Smooth muscle cell (in vitro differentiated cells): Measurements from ENCODE around the gene METTL5. TPM values are rescaled to one million over a fixed set of nuclear protein-coding genes. Genes with fewer than 3 reads are reported as not detected.
"Not testable (repeated sequence)": the region's sequence is repeated elsewhere in the genome, so short reads cannot be mapped to it uniquely, and the experiment has no call there.

ENCODE experiments used
- DNase-seq: peaks from one replicate; lab custom pipeline; 2025; ENCODE audit not compliant: unreplicated experiment; lab: John Stamatoyannopoulos, UW
- H2AFZ ChIP-seq: fragments of 200-600 bp; sonication (generic); 2 replicates; pipeline ENCODE4 v1.6.0; 2016; ENCODE audit warnings: antibody characterized with exemption, low read depth, mild to moderate bottlenecking
- H3F3A ChIP-seq: fragments of 200-600 bp; sonication (generic); 2 replicates; pipeline ENCODE4 v1.6.0; 2017; ENCODE audit warnings: antibody characterized with exemption, low read depth
- H3K27ac ChIP-seq: fragments of 200-600 bp; sonication (generic); 2 replicates; pipeline ENCODE4 v1.5.1; 2016; ENCODE audit warnings: low read depth, mild to moderate bottlenecking
- H3K27me3 ChIP-seq: fragments of 200-600 bp; sonication (generic); 2 replicates; pipeline ENCODE4 v1.6.1; 2016; ENCODE audit warnings: low read depth, mild to moderate bottlenecking
- H3K36me3 ChIP-seq: fragments of 200-600 bp; sonication (generic); 2 replicates; pipeline ENCODE4 v1.5.1; 2016; ENCODE audit warnings: low read depth
- H3K4me1 ChIP-seq: fragments of 200-600 bp; sonication (generic); 2 replicates; pipeline ENCODE4 v1.5.1; 2016; ENCODE audit warnings: low read depth
- H3K4me2 ChIP-seq: fragments of 200-600 bp; sonication (generic); 2 replicates; pipeline ENCODE4 v1.6.0; 2016; ENCODE audit warnings: mild to moderate bottlenecking
- H3K4me3 ChIP-seq: fragments of 200-600 bp; sonication (generic); 2 replicates; pipeline ENCODE4 v1.5.1; 2016; ENCODE audit warnings: mild to moderate bottlenecking
- H3K79me2 ChIP-seq: fragments of 200-600 bp; sonication (generic); 2 replicates; pipeline ENCODE4 v1.6.0; 2016; ENCODE audit warnings: low read depth, mild to moderate bottlenecking
- H3K9ac ChIP-seq: fragments of 200-600 bp; sonication (generic); 2 replicates; pipeline ENCODE4 v1.6.0; 2016; ENCODE audit warnings: low read depth
- H3K9me3 ChIP-seq: fragments of 200-600 bp; sonication (generic); replicated peaks from 2 replicates; pipeline ENCODE4 v1.5.1; 2016; ENCODE audit warnings: low read depth
- H4K20me1 ChIP-seq: fragments of 200-600 bp; sonication (generic); 2 replicates; pipeline ENCODE4 v1.6.0; 2016; ENCODE audit warnings: low read depth
- WGBS: methylation state at CpG from one replicate; pipeline ENCODE4 v1.1.7; 2016; ENCODE audit warnings: low lambda C conversion rate; 5-methylcytosine and 5-hydroxymethylcytosine counted together
- polyA plus RNA-seq: library from polyadenylated mRNA; unstranded; fragments of >200 nt; fragmentation: Nextera tagmentation; extraction: Ambion mirVana; gene quantifications from 2 replicates; pipeline ENCODE4 v1.2.1, GENCODE V29; 2016
- total RNA-seq: library from RNA; depleted of rRNA; stranded (reverse); fragments of >200 nt; gene quantifications from 2 replicates; pipeline ENCODE4 v1.2.3, GENCODE V29; 2014
- TF ChIP-seq, protein P1 (sequence below): fragments of 200-600 bp; sonication (generic); IDR thresholded peaks from 2 replicates; pipeline ENCODE4 v1.5.1; 2017; ENCODE audit warnings: borderline replicate concordance, mild to moderate bottlenecking, antibody characterized with exemption; ENCODE audit not compliant: insufficient read depth, poor library complexity, severe bottlenecking

The METTL5 gene
- total and polyA plus RNA-seq, 2 experiments from 2014 or later = 72.5 to 79.8 TPM

DNA sequence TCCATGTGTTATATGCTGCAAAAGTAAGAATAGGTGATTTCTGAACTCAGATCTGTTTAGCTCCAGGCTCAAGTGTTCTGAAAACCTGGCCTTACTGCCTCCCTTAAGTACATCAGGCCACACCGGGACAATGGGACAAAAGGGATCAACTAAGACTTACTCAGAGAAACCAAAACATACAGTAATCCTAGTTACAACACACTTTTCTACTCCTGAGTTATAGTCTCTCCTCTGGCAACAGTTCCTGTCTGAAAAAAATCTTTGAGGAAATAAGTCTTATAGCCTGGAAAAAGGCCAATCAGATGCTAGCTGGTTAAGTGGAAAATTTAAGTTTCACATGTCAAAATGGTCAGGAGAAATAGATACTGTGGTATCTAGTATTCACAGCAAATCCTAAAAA lies 5.6 kb downstream of the METTL5 start:
- no peak overlapping the region for H3K9ac ChIP-seq
- H3K36me3 ChIP-seq = no peaks in the 10 kb centered on the region
- H3K4me2 ChIP-seq = no peak overlapping the region
- H3K4me1 ChIP-seq = peaks cover 15% of the 10 kb centered on the region
- H3F3A ChIP-seq = peaks cover 7% of the 10 kb centered on the region
- H3K9me3 ChIP-seq = no peaks in the 10 kb centered on the region
- no peak overlapping the region for H3K27ac ChIP-seq
- H3K4me3 ChIP-seq = no peak overlapping the region
- H4K20me1 ChIP-seq = peaks cover 12% of the 10 kb centered on the region
- no peak overlapping the region for H2AFZ ChIP-seq
- H3K27me3 ChIP-seq = no peaks in the 10 kb centered on the region
- 71% methylated on average over 1 of the region's 1 CpG for WGBS
- TF ChIP-seq, protein P1, sequence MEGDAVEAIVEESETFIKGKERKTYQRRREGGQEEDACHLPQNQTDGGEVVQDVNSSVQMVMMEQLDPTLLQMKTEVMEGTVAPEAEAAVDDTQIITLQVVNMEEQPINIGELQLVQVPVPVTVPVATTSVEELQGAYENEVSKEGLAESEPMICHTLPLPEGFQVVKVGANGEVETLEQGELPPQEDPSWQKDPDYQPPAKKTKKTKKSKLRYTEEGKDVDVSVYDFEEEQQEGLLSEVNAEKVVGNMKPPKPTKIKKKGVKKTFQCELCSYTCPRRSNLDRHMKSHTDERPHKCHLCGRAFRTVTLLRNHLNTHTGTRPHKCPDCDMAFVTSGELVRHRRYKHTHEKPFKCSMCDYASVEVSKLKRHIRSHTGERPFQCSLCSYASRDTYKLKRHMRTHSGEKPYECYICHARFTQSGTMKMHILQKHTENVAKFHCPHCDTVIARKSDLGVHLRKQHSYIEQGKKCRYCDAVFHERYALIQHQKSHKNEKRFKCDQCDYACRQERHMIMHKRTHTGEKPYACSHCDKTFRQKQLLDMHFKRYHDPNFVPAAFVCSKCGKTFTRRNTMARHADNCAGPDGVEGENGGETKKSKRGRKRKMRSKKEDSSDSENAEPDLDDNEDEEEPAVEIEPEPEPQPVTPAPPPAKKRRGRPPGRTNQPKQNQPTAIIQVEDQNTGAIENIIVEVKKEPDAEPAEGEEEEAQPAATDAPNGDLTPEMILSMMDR = no peak
- DNase-seq = no peak
- peaks cover 29% of the 10 kb centered on the region for H3K79me2 ChIP-seq

DNA sequence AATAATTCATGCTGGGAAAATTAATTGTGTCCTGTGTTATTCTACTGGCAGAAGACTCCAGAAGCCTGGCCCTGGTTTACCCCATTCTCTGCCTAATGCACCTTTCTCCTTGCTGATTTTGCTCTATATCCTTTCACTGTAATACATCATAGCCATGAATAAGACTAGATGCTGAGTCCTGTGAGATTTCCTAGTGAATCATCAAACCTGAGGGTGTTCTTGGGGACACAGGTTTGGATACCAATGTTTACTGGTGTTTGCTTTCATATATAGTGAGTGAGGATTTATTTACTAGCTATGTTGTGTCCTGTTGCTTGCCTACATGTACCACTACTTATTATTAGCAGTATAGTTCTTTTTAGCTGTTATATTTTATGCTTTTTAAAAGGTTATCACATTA lies 6.5 kb downstream of the METTL5 start:
- no peak overlapping the region for H3K27ac ChIP-seq

DNA sequence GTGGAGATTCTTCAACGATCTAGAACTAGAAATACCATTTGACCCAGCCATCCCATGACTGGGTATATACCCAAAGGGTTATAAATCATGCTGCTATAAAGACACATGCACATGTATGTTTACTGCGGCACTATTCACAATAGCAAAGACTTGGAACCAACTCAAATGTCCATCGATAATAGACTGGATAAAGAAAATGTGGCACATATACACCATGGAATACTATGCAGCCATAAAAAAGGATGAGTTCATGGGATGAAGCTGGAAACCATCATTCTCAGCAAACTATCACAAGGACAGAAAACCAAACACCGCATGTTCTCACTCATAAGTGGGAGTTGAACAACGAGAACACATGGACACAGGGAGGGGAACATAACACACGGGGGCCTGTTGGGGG lies 7.3 kb downstream of the METTL5 start:
- Histone ChIP-seq H4K20me1 (peaks cover 13% of the 10 kb centered on the region), H3K79me2 (peaks cover 13% of the 10 kb centered on the region)
- not testable (repeated sequence) for H3K27me3 ChIP-seq, H3K9me3 ChIP-seq, H3F3A ChIP-seq, H3K27ac ChIP-seq, H3K4me3 ChIP-seq, H3K4me1 ChIP-seq, H3K4me2 ChIP-seq, H3K36me3 ChIP-seq, DNase-seq, H3K9ac ChIP-seq, H2AFZ ChIP-seq
- WGBS = 97% methylated on average over 6 of the region's 6 CpGs

More for the DNA sequence above, 6.5 kb downstream of the METTL5 start:
- H3K79me2 ChIP-seq = peaks cover 21% of the 10 kb centered on the region
- no peaks in the 10 kb centered on the region for H3K27me3 ChIP-seq
- H3K9ac ChIP-seq = no peak overlapping the region
- no peak overlapping the region for H2AFZ ChIP-seq
- H3F3A ChIP-seq = peaks cover 7% of the 10 kb centered on the region
- TF ChIP-seq, protein P1 = no peak
- H3K36me3 ChIP-seq = no peaks in the 10 kb centered on the region
- no peak for DNase-seq
- H3K4me2 ChIP-seq = no peak overlapping the region
- peaks cover 9% of the 10 kb centered on the region for H3K4me1 ChIP-seq
- H3K9me3 ChIP-seq = no peaks in the 10 kb centered on the region
- peaks cover 12% of the 10 kb centered on the region for H4K20me1 ChIP-seq
- no peak overlapping the region for H3K4me3 ChIP-seq

DNA sequence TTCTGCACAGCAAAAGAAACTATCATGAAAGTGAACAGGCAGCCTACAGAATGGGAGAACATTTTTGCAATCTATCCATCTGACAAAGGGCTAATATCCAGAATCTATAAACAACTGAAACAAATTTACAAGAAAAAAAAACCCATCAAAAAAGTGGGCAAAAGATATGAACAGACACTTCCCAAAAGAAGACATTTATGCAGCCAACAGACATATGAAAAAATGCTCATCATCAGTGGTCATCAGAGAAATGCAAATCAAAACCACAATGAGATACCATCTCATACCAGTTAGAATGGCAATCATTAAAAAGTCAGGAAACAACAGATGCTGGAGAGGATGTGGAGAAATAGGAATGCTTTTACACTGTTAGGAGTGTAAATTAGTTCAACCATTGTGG lies 7.7 kb downstream of the METTL5 start:
- not testable (repeated sequence) for H3K4me1 ChIP-seq, H3K4me3 ChIP-seq

DNA sequence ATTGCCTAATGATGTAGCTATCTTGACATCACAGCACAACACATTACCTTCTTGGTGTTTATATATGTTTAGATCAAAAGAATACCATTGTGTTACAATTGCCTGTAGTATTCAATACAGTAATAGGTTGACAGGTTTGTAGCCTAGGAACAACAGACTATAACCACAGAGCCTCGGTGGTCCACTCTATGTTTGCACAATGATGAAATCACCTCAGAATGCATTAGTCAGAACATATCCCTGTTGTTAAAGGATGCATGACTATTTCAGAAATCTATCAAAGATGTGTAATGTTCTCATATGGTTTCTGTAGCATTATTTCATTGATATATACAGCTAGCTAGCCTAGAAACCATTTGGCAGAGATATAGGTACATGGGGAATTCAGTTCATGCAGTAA lies 8.9 kb downstream of the METTL5 start:
- peak overlapping the region; percentile 49 for H3K27ac ChIP-seq
- no peak for DNase-seq
- WGBS = 33% methylated on average over 1 of the region's 1 CpG

More for the DNA sequence above, 7.7 kb downstream of the METTL5 start:
- H3K9me3 ChIP-seq, H3K4me2 ChIP-seq, H3F3A ChIP-seq, H3K36me3 ChIP-seq, H2AFZ ChIP-seq, DNase-seq, H3K79me2 ChIP-seq, H3K27me3 ChIP-seq, H3K9ac ChIP-seq, H3K27ac ChIP-seq: not testable (repeated sequence)
- peaks cover 13% of the 10 kb centered on the region for H4K20me1 ChIP-seq

More for the DNA sequence above, 8.9 kb downstream of the METTL5 start:
- no peak overlapping the region for H2AFZ ChIP-seq
- TF ChIP-seq, protein P1 = no peak
- H3F3A ChIP-seq = peaks cover 16% of the 10 kb centered on the region
- peaks cover 19% of the 10 kb centered on the region for H4K20me1 ChIP-seq
- no peak overlapping the region for H3K9ac ChIP-seq
- peaks cover 6% of the 10 kb centered on the region for H3K4me1 ChIP-seq
- no peak overlapping the region for H3K4me2 ChIP-seq
- H3K9me3 ChIP-seq = no peaks in the 10 kb centered on the region
- H3K27me3 ChIP-seq = no peaks in the 10 kb centered on the region
- H3K36me3 ChIP-seq = peaks cover 13% of the 10 kb centered on the region
- no peak overlapping the region for H3K4me3 ChIP-seq
- peaks cover 3% of the 10 kb centered on the region for H3K79me2 ChIP-seq
